HL-60 (cell line): ENCODE results near the gene PIK3R3.

Experiments
- CTCF ChIP-seq: IDR thresholded peaks from one replicate; pipeline ENCODE4 v1.5.1; 2011; ENCODE audit warnings: low read length, control low read depth, inconsistent platforms; ENCODE audit not compliant: insufficient read depth
- GABPA ChIP-seq: IDR thresholded peaks from 2 replicates; pipeline ENCODE4 v1.6.1; 2012; ENCODE audit warnings: low read depth
- POLR2AphosphoS5 ChIP-seq: IDR thresholded peaks from 2 replicates; pipeline ENCODE4 v1.6.1; 2012; ENCODE audit warnings: low read depth
- TF ChIP-seq, protein P1 (sequence below): IDR thresholded peaks from 2 replicates; pipeline ENCODE4 v1.6.1; 2012; ENCODE audit warnings: low read depth; ENCODE audit not compliant: insufficient replicate concordance

DNA sequence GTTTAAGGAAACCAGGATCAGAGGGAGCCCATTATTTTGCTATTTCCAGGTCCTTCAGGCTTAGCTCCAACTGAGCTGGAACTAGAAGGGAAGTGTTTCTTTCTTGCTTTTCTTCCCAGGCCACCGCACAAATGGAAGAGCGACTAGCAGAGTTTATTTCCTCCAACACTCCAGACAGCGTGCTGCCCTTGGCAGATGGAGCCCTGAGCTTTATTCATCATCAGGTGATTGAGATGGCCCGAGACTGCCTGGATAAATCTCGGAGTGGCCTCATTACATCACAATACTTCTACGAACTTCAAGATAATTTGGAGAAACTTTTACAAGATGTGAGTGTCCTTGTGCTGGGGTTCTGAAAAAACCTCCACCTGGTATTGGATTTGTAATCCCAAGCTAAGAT lies 121.8 kb downstream of the PIK3R3 start:
- TF ChIP-seq POLR2AphosphoS5 (no peak), CTCF (no peak), GABPA (no peak)
- TF ChIP-seq, protein P1, sequence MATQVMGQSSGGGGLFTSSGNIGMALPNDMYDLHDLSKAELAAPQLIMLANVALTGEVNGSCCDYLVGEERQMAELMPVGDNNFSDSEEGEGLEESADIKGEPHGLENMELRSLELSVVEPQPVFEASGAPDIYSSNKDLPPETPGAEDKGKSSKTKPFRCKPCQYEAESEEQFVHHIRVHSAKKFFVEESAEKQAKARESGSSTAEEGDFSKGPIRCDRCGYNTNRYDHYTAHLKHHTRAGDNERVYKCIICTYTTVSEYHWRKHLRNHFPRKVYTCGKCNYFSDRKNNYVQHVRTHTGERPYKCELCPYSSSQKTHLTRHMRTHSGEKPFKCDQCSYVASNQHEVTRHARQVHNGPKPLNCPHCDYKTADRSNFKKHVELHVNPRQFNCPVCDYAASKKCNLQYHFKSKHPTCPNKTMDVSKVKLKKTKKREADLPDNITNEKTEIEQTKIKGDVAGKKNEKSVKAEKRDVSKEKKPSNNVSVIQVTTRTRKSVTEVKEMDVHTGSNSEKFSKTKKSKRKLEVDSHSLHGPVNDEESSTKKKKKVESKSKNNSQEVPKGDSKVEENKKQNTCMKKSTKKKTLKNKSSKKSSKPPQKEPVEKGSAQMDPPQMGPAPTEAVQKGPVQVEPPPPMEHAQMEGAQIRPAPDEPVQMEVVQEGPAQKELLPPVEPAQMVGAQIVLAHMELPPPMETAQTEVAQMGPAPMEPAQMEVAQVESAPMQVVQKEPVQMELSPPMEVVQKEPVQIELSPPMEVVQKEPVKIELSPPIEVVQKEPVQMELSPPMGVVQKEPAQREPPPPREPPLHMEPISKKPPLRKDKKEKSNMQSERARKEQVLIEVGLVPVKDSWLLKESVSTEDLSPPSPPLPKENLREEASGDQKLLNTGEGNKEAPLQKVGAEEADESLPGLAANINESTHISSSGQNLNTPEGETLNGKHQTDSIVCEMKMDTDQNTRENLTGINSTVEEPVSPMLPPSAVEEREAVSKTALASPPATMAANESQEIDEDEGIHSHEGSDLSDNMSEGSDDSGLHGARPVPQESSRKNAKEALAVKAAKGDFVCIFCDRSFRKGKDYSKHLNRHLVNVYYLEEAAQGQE = no peak
